Urothelium cell line (cell line): ENCODE results near the gene CLCNKA.
"Not testable (repeated sequence)": the region's sequence is repeated elsewhere in the genome, so short reads cannot be mapped to it uniquely, and the experiment has no call there.

ENCODE experiments used
- DNase-seq: peaks from one replicate; pipeline ENCODE4 v3.0.0; 2011; ENCODE audit warnings: low spot score, mixed read lengths
- FAIRE-seq: peaks from 2 replicates; lab custom pipeline; 2011; peaks lifted over from hg19 to GRCh38; lab: Jason Lieb, UNC

Gene CLCNKA

GRCh38 chr1:15997076-15997585, 24.7 kb upstream of the CLCNKA start:
- FAIRE-seq (no peak), DNase-seq (no peak)

GRCh38 chr1:15997637-15998280, 24.1 kb upstream of the CLCNKA start:
- DNase-seq (no peak), FAIRE-seq (no peak)

DNA sequence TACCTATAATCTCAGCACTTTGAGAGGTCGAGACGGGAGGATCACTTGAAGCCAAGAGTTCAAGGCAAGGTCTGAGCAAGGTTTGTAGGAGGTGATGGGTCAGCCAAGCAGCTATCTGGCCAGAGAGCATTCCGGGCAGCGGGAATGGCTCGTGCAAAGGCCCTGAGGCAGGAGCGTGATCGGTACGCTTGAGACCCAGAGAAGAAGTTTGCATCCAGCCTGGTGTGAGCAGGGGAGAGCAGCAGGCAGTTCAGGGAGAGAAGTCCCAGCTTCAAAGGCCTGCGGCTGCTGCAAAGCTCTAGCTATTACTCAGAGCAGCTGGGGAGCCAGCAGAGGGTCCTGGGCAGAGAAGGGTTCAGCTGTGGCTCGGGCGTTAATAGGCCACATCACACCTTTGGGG, 22.9 kb upstream of the CLCNKA start:
- FAIRE-seq (no peak), DNase-seq (no peak)

DNA sequence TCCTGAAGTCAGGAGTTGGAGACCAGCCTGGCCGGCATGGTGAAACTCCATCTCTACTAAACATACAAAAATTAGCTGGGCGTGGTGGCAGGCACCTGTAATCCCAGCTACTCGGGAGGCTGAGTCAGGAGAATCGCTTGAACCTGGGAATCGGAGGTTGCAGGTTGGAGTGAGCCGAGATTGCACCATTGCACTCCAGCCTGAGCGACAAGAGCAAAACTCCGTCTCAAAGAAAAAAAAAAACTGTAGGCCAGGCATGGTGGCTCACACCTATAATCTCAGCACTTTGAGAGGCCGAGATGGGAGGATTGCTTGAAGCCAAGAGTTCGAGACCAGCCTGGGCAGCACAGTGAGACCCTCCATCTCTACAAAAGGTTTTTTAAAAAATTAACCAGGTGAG, 20.6 kb upstream of the CLCNKA start:
- DNase-seq, FAIRE-seq: not testable (repeated sequence)

DNA sequence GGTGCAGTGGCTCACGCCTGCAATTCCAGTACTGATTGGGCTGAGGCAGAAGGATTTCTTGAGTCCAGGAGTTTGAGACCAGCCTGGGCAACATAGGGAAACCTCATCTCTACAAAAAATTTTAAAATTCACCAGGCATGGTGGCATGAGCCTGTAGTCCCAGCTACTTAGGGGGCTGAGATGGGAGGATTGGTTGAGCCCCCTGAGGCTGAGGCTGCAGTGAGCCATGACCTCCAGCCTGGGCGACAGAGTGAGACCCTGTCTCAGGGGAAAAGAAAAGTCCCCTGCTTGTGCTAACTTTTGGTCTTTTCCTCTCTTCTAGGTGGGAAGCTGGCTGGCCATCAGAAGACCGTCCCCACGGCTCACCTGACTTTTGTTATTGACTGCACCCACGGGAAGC, 16.2 kb upstream of the CLCNKA start:
- FAIRE-seq (no peak), DNase-seq (no peak)

GRCh38 chr1:16006010-16006409, 15.8 kb upstream of the CLCNKA start:
- DNase-seq, result no peak
- FAIRE-seq, result no peak

DNA sequence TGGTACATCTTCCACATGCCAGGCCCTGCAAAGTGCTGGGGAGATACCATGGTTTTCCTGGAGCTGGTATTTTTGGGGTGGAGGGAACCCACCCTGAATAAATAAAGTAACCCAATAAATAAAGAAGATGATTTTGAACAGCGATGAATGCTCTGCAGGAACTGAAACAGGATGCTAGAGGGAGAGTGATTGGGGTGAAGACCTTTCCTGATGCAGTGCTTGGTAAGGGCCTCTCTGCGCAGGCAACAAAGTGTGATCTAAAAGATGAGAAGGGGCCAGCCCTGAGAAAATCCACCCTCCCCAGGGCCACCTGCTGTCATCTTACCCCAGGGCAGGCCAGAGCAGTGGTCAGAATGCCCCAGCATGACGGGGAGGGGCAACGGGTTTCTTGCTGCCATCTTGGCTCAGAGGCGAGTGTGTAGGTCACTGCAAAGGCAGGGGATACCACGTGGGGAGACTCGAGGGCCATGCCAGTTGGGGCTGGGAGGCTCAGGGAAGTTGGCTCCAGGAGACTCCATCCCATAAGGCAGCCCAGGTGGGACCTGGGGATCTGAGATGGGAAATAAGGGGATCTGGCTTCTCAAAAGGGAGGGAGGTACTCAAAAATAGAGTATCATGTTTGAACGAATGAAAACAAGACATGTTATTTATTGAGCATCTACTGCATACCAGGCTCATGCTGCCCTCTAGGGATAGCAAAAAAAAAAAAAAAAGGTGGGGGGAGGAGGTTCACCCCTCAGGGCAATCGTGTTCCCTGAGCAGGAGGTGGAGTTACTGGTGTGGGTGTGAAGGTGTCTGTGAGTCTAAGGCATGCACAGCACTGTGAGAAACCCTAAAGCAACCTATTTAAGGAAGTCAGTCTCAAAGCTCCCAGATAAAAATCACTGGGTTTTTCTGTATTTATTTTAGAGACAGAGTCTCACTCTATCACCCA, 15.0 kb upstream of the CLCNKA start:
- FAIRE-seq, result no peak
- no peak for DNase-seq

GRCh38 chr1:16007671-16008341, 14.0 kb upstream of the CLCNKA start:
- FAIRE-seq (no peak), DNase-seq (no peak)

DNA sequence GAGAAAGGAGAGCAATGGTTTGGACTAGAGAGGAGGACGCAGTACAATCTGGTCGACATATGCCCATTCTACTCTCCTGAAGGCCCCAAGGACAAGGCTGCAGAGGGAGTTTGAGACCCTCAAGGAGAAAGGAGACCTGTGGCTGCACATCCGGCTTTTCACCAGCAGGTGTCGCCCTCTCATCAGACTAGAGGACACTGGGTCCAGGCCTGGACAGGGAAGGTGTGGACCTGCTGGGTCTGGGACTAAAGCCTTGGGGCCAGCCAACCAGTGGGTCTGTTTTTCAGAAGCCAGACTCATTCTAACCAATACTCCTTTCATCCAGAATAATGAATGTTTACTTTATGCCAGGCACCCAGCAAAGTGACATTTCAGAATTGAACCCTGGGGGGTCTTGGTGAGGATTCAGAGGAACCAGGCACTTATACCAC, 12.8 kb upstream of the CLCNKA start:
- FAIRE-seq, result no peak
- peak; percentile 71 for DNase-seq

- DNase-seq, result no peak
- no peak for FAIRE-seq
Measured at GRCh38 chr1:16009678-16010077, 12.2 kb upstream of the CLCNKA start.

GRCh38 chr1:16010837-16011236, 11.0 kb upstream of the CLCNKA start:
- no peak for FAIRE-seq
- DNase-seq, result no peak

- no peak for FAIRE-seq
- DNase-seq, result no peak
Measured at GRCh38 chr1:16011936-16012589, 9.8 kb upstream of the CLCNKA start.

DNA sequence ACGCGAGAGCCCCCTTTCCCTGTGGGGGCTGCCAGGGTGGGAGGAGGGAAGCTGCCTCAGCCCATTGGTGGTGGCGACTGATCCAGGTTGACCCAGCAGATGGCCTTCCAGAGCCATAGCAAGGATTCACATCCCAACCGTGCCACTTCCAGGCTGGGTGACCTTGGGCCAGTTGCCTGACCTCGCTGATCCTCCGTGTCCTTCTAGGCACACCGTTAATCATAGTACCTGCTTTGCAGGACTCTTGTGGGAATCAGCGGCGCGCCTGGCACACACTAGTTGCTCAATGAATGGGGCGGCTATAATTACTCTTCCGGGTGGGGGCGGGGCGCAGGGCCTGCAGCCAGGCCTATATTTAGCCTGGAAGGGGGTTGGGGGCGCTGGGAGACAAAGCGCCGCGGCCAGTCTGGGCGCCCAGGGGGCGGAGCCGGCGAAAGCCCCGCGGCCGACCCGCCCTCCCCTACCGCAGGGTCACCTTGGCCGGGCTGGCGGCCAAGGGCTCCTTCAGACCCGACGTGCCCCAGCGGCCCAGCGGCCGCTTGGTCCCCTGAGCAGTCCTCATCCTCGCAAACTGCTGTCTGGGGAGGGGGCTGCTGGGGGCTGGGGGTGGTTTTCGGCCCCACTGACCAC, 9.1 kb upstream of the CLCNKA start:
- peak; percentile 79 for DNase-seq
- no peak for FAIRE-seq

DNA sequence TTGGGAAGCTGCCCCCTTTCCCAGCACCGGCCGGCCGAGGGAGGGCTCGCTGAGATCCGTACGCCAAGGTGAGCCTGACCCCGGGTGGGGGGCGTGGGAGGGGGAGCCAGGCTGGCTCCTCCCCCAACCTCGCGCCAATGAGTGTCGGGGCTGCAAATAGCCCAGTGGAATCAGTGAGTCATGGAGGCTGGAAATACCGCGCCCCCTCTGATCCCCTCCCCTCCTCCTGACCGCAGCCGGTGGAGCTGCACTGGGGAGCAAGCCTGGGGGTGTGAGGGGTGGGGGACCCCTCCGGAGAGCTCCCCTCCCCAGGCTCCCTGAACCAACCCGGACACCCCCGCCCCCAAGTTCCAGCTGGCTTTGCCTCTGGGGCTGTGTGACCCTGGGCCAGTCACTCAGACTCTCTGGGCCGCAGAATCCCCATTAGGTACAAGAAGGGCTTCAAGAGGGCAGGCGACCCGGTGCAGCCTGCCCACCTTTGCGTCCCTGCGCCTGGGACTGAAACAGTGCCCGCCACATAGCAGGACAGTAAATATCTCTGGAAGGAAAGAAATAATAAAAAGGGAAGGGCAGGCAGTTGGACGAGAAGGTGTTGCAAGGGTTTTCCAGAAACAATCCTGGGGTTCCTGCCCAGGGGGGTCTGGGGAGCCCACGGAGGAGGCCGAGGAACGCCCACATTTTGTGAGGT, 8.5 kb upstream of the CLCNKA start:
- peak; percentile 87 for DNase-seq
- no peak for FAIRE-seq

GRCh38 chr1:16013908-16014258, 8.0 kb upstream of the CLCNKA start:
- no peak for DNase-seq
- FAIRE-seq, result no peak

- FAIRE-seq, result no peak
- no peak for DNase-seq
Measured at GRCh38 chr1:16014509-16015482, 7.0 kb upstream of the CLCNKA start.

DNA sequence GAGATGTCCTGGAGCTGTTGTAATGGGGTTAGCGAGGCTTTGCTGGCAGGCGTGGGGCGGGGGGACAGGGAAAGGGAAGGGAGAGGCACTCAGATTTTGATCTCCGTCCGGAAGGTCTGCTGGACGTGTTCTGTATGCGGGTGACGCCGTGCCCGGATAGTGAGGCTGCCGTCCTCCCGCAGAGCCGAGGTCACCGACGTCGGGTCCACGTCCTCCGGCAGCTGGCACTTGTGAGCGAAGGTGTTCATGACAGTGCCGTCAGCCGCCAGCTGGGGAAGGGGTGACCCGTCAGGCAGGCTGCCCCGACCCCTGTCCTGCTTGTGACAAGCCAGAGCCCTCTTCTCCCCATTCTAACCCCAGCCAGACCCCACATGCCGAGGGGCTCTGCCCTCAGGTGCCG, 6.3 kb upstream of the CLCNKA start:
- DNase-seq (no peak), FAIRE-seq (no peak)

- DNase-seq (no peak), FAIRE-seq (no peak)
Measured at GRCh38 chr1:16015960-16016901, 5.6 kb upstream of the CLCNKA start.
